CD4-positive, alpha-beta T cell (primary cell): ENCODE results near the gene SUMF1. TPM values are rescaled to one million over a fixed set of nuclear protein-coding genes. Genes with fewer than 3 reads are reported as not detected.

Experiments
- ATAC-seq: fragments of 200-7000 bp; cut with Tn5 transposase; one replicate; pipeline ENCODE4 v1.10.0; 2022; ENCODE audit warnings: mild to moderate bottlenecking; ENCODE audit not compliant: poor library complexity
- CTCF ChIA-PET: fragments of 350-600 bp; sonication (Branson Sonifier 250); formaldehyde crosslinking; loops from one replicate; lab custom pipeline; 2021; ENCODE audit warnings: antibody characterized with exemption, inconsistent platforms; lab: Charles Lee
- POLR2A ChIA-PET: fragments of 350-600 bp; sonication (Branson Sonifier 250); formaldehyde crosslinking; loops from one replicate; lab custom pipeline; 2021; ENCODE audit warnings: antibody characterized with exemption, inconsistent platforms; lab: Charles Lee
- DNase-seq, 14 experiments: peaks; one replicate each; pipeline ENCODE4 v3.0.0-alpha.2; 2013 to 2020; ENCODE audit warnings: mixed read lengths in 2 of 14
- H3K27ac ChIP-seq, 2 donors: one replicate each; pipeline versions ENCODE4 v1.5.1 to v1.7.0; 2013; ENCODE audit warnings: low read length in 2 of 2, low read depth in 1 of 2, mild to moderate bottlenecking in 1 of 2
- H3K27me3 ChIP-seq, 2 experiments: 1 replicate in 1 of 2; 2 replicates in 1 of 2; pipeline versions ENCODE4 v1.6.1 to v1.7.0; 2013; ENCODE audit warnings: low read length in 2 of 2, control low read depth in 1 of 2, mild to moderate bottlenecking in 1 of 2, moderate library complexity in 1 of 2; ENCODE audit not compliant: insufficient read depth in 2 of 2, control insufficient read depth in 1 of 2
- H3K36me3 ChIP-seq: one replicate; pipeline ENCODE4 v1.6.1; 2013; ENCODE audit warnings: low read length, control low read depth; ENCODE audit not compliant: insufficient read depth
- H3K4me1 ChIP-seq: one replicate; pipeline ENCODE4 v1.6.1; 2013; ENCODE audit warnings: low read length, control low read depth; ENCODE audit not compliant: insufficient read depth
- H3K4me3 ChIP-seq: one replicate; pipeline ENCODE4 v1.5.1; 2013; ENCODE audit warnings: mild to moderate bottlenecking, low read length, moderate library complexity
- H3K9me3 ChIP-seq, 2 experiments: 1 replicate in 1 of 2; 2 replicates in 1 of 2; pipeline versions ENCODE4 v1.6.1 to v1.7.0; 2013; ENCODE audit warnings: low read length in 2 of 2, mild to moderate bottlenecking in 2 of 2, control low read depth in 1 of 2, moderate library complexity in 1 of 2; ENCODE audit not compliant: control insufficient read depth in 1 of 2, insufficient read depth in 1 of 2
- H3K27ac Mint-ChIP-seq: one replicate; pipeline ENCODE4 v1.8.0; 2020; ENCODE audit warnings: mixed read lengths
- H3K27me3 Mint-ChIP-seq: one replicate; pipeline ENCODE4 v1.8.0; 2021; ENCODE audit warnings: mixed read lengths
- H3K36me3 Mint-ChIP-seq: one replicate; pipeline ENCODE4 v1.8.0; 2021; ENCODE audit warnings: low read depth, mixed read lengths
- H3K4me1 Mint-ChIP-seq: one replicate; pipeline ENCODE4 v1.8.0; 2021; ENCODE audit warnings: low read depth, mixed read lengths
- H3K4me3 Mint-ChIP-seq: one replicate; pipeline ENCODE4 v1.8.0; 2020; ENCODE audit warnings: mild to moderate bottlenecking, mixed read lengths
- H3K9me3 Mint-ChIP-seq: one replicate; pipeline ENCODE4 v1.8.0; 2020; ENCODE audit warnings: mixed read lengths
- intact Hi-C, 2 experiments: fragments of 100-400 bp; cut with DNase I in 1 of 2; cut with micrococcal nuclease in 1 of 2; formaldehyde crosslinking; loops; one replicate each; pipeline versions ENCODE4 v1.15.1 to v1.9.0; 2023 to 2025; cut with DNase I, micrococcal nuclease
- total RNA-seq, 174 experiments: library from RNA in 2 of 174; stranded (reverse) in 2 of 174; gene quantifications; one replicate each; pipeline ENCODE4 v1.2.3 and lab custom pipeline; 2021 to 2026
- TF ChIP-seq, protein P1 (sequence below): fragments of 200-600 bp; IDR thresholded peaks from one replicate; pipeline ENCODE4 v1.8.0; 2022; ENCODE audit warnings: antibody characterized with exemption, mild to moderate bottlenecking

Gene SUMF1
- total RNA-seq, 2 experiments from 2014 or later, result 7.0 to 8.1 TPM

GRCh38 chr3:4408958-4409357 is 58.1 kb downstream of the SUMF1 start:
- Mint-ChIP-seq H3K27ac (no peak overlapping the region), H3K4me3 (no peak overlapping the region), H3K36me3 (peaks cover 84% of the 10 kb centered on the region), H3K9me3 (no peaks in the 10 kb centered on the region), H3K4me1 (no peaks in the 10 kb centered on the region), H3K27me3 (no peaks in the 10 kb centered on the region)
- H3K36me3 ChIP-seq, result peaks cover 25% of the 10 kb centered on the region
- POLR2A ChIA-PET, result no interaction called here
- intact Hi-C loops, result no loop called here
- CTCF ChIA-PET, result no interaction called here
- DNase-seq (no peak), ATAC-seq (no peak)
- H3K9me3 ChIP-seq, result no peaks in the 10 kb centered on the region
- H3K4me3 ChIP-seq, result no peak overlapping the region
- H3K27me3 ChIP-seq, result no peaks in the 10 kb centered on the region
- H3K4me1 ChIP-seq, result no peaks in the 10 kb centered on the region
- H3K27ac ChIP-seq, result no peak overlapping the region
- TF ChIP-seq, protein P1, sequence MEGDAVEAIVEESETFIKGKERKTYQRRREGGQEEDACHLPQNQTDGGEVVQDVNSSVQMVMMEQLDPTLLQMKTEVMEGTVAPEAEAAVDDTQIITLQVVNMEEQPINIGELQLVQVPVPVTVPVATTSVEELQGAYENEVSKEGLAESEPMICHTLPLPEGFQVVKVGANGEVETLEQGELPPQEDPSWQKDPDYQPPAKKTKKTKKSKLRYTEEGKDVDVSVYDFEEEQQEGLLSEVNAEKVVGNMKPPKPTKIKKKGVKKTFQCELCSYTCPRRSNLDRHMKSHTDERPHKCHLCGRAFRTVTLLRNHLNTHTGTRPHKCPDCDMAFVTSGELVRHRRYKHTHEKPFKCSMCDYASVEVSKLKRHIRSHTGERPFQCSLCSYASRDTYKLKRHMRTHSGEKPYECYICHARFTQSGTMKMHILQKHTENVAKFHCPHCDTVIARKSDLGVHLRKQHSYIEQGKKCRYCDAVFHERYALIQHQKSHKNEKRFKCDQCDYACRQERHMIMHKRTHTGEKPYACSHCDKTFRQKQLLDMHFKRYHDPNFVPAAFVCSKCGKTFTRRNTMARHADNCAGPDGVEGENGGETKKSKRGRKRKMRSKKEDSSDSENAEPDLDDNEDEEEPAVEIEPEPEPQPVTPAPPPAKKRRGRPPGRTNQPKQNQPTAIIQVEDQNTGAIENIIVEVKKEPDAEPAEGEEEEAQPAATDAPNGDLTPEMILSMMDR, result no peak

GRCh38 chr3:4407941-4408340 is 59.1 kb downstream of the SUMF1 start:
- no peaks in the 10 kb centered on the region for H3K27me3 Mint-ChIP-seq

GRCh38 chr3:4406746-4407568 is 60.1 kb downstream of the SUMF1 start:
- no peaks in the 10 kb centered on the region for H3K9me3 ChIP-seq
- peaks cover 26% of the 10 kb centered on the region for H3K36me3 ChIP-seq
- Mint-ChIP-seq H3K27ac (no peak overlapping the region), H3K4me1 (no peaks in the 10 kb centered on the region), H3K9me3 (no peaks in the 10 kb centered on the region), H3K36me3 (peaks cover 87% of the 10 kb centered on the region), H3K27me3 (no peaks in the 10 kb centered on the region), H3K4me3 (no peak overlapping the region)
- H3K27ac ChIP-seq, result no peak overlapping the region
- DNase-seq (peak in 1 of 14 experiments; percentile 8), ATAC-seq (no peak)
- H3K4me3 ChIP-seq, result no peak overlapping the region
- intact Hi-C loops, result no loop called here
- TF ChIP-seq, protein P1, result no peak
- ChIA-PET CTCF (no interaction called here), POLR2A (no interaction called here)
- no peaks in the 10 kb centered on the region for H3K27me3 ChIP-seq
- H3K4me1 ChIP-seq, result no peaks in the 10 kb centered on the region

More at GRCh38 chr3:4407941-4408340, 59.1 kb downstream of the SUMF1 start:
- Histone ChIP-seq H3K4me1 (no peaks in the 10 kb centered on the region), H3K9me3 (no peaks in the 10 kb centered on the region), H3K27me3 (no peaks in the 10 kb centered on the region), H3K27ac (no peak overlapping the region), H3K36me3 (peaks cover 23% of the 10 kb centered on the region), H3K4me3 (no peak overlapping the region)
- ChIA-PET POLR2A (no interaction called here), CTCF (no interaction called here)
- Mint-ChIP-seq H3K27ac (no peak overlapping the region), H3K9me3 (no peaks in the 10 kb centered on the region), H3K4me1 (no peaks in the 10 kb centered on the region), H3K4me3 (no peak overlapping the region), H3K36me3 (peaks cover 87% of the 10 kb centered on the region)
- ATAC-seq (no peak), DNase-seq (no peak)
- TF ChIP-seq, protein P1, result no peak
- intact Hi-C loops, result no loop called here
